Mesodermal cell (in vitro differentiated cells): ENCODE measurements around the gene LAPTM5.

ENCODE experiments used
- H3K27ac ChIP-seq: 2 replicates; pipeline ENCODE4 v1.7.0; 2013; ENCODE audit warnings: mild to moderate bottlenecking, low read depth, low read length, moderate library complexity; ENCODE audit not compliant: severe bottlenecking
- H3K36me3 ChIP-seq: 2 replicates; pipeline ENCODE4 v1.7.1; 2013; ENCODE audit warnings: mild to moderate bottlenecking, low read length, moderate library complexity; ENCODE audit not compliant: control insufficient read depth, insufficient read depth
- H3K4me1 ChIP-seq: one replicate; pipeline ENCODE4 v1.7.1; 2013; ENCODE audit warnings: mild to moderate bottlenecking, low read length; ENCODE audit not compliant: insufficient read depth, control insufficient read depth, poor library complexity, severe bottlenecking
- H3K4me3 ChIP-seq: 2 replicates; pipeline ENCODE4 v1.7.0; 2013; ENCODE audit warnings: low read length, control low read depth, mild to moderate bottlenecking; ENCODE audit not compliant: insufficient read depth, poor library complexity, severe bottlenecking; ENCODE audit errors: extremely low read depth
- H3K9me3 ChIP-seq: 2 replicates; pipeline ENCODE4 v1.7.1; 2013; ENCODE audit warnings: mild to moderate bottlenecking, low read length, moderate library complexity; ENCODE audit not compliant: control insufficient read depth
- WGBS, 2 experiments: methylation state at CpG; one replicate each; pipeline ENCODE4 v1.1.5; 2013; ENCODE audit warnings: missing lambda C conversion rate in 2 of 2; ENCODE audit not compliant: insufficient coverage in 2 of 2; 5-methylcytosine and 5-hydroxymethylcytosine counted together

Gene LAPTM5

GRCh38 chr1:30745156-30745833, 12.3 kb downstream of the LAPTM5 start:
- H3K4me3 ChIP-seq = no peak overlapping the region
- H3K4me1 ChIP-seq = peaks cover 25% of the 10 kb centered on the region
- H3K36me3 ChIP-seq = no peaks in the 10 kb centered on the region
- H3K9me3 ChIP-seq = no peaks in the 10 kb centered on the region
- WGBS, 2 experiments = 79 to 82% methylated on average over 9 to 12 of the region's 14 CpGs
- H3K27ac ChIP-seq = no peak overlapping the region

GRCh38 chr1:30744060-30744756, 13.4 kb downstream of the LAPTM5 start:
- no peak overlapping the region for H3K27ac ChIP-seq
- 94 to 96% methylated on average over 5 to 6 of the region's 7 CpGs for WGBS, 2 experiments

GRCh38 chr1:30743584-30744059, 14.0 kb downstream of the LAPTM5 start:
- Histone ChIP-seq H3K4me1 (peaks cover 22% of the 10 kb centered on the region), H3K4me3 (no peak overlapping the region), H3K27ac (no peak overlapping the region), H3K9me3 (peaks cover 4% of the 10 kb centered on the region), H3K36me3 (peaks cover 3% of the 10 kb centered on the region)
- 91 to 100% methylated on average over 1 to 3 of the region's 4 CpGs for WGBS, 2 experiments

More at GRCh38 chr1:30744060-30744756, 13.4 kb downstream of the LAPTM5 start:
- Histone ChIP-seq H3K36me3 (no peaks in the 10 kb centered on the region), H3K4me3 (no peak overlapping the region), H3K9me3 (no peaks in the 10 kb centered on the region), H3K4me1 (peaks cover 23% of the 10 kb centered on the region)

- Histone ChIP-seq H3K4me3 (no peak overlapping the region), H3K4me1 (peaks cover 17% of the 10 kb centered on the region), H3K27ac (no peak overlapping the region), H3K9me3 (peaks cover 4% of the 10 kb centered on the region), H3K36me3 (peaks cover 7% of the 10 kb centered on the region)
- 84 to 100% methylated on average over 1 to 2 of the region's 3 CpGs for WGBS, 2 experiments
These were observed 14.5 kb downstream of the LAPTM5 start for GRCh38 chr1:30742963-30743559.

- H3K27ac ChIP-seq = no peak overlapping the region
- peaks cover 4% of the 10 kb centered on the region for H3K9me3 ChIP-seq
- H3K36me3 ChIP-seq = peaks cover 7% of the 10 kb centered on the region
- 91 to 94% methylated on average over 9 to 11 of the region's 11 CpGs for WGBS, 2 experiments
- no peak overlapping the region for H3K4me3 ChIP-seq
- H3K4me1 ChIP-seq = peaks cover 17% of the 10 kb centered on the region
These were observed 15.1 kb downstream of the LAPTM5 start for GRCh38 chr1:30742300-30742962.

- Histone ChIP-seq H3K9me3 (peaks cover 4% of the 10 kb centered on the region), H3K4me3 (no peak overlapping the region), H3K36me3 (peaks cover 7% of the 10 kb centered on the region), H3K4me1 (peaks cover 15% of the 10 kb centered on the region), H3K27ac (no peak overlapping the region)
- 55 to 64% methylated on average over 9 to 10 of the region's 12 CpGs for WGBS, 2 experiments
These were observed 16.2 kb downstream of the LAPTM5 start for GRCh38 chr1:30741239-30741894.

- Histone ChIP-seq H3K4me1 (peaks cover 15% of the 10 kb centered on the region), H3K4me3 (no peak overlapping the region), H3K9me3 (peaks cover 4% of the 10 kb centered on the region), H3K36me3 (peaks cover 7% of the 10 kb centered on the region), H3K27ac (no peak overlapping the region)
- WGBS, 2 experiments = 71 to 78% methylated on average over 4 to 9 of the region's 15 CpGs
These were observed 17.0 kb downstream of the LAPTM5 start for GRCh38 chr1:30740251-30741238.

- no peak overlapping the region for H3K27ac ChIP-seq
- peaks cover 15% of the 10 kb centered on the region for H3K4me1 ChIP-seq
- peaks cover 4% of the 10 kb centered on the region for H3K9me3 ChIP-seq
- WGBS, 2 experiments = 77 to 78% methylated on average over 4 to 7 of the region's 8 CpGs
- no peak overlapping the region for H3K4me3 ChIP-seq
- peaks cover 7% of the 10 kb centered on the region for H3K36me3 ChIP-seq
These were observed 18.0 kb downstream of the LAPTM5 start for GRCh38 chr1:30739601-30740000.

GRCh38 chr1:30738715-30739559, 18.6 kb downstream of the LAPTM5 start:
- H3K4me1 ChIP-seq = peaks cover 15% of the 10 kb centered on the region
- 94 to 96% methylated on average over 8 to 9 of the region's 10 CpGs for WGBS, 2 experiments
- H3K36me3 ChIP-seq = peaks cover 7% of the 10 kb centered on the region
- H3K4me3 ChIP-seq = no peak overlapping the region
- no peak overlapping the region for H3K27ac ChIP-seq
- peaks cover 4% of the 10 kb centered on the region for H3K9me3 ChIP-seq
